Peyer's patch (tissue), 4 donors: ENCODE data around the gene SPART. TPM values are rescaled to one million over a fixed set of nuclear protein-coding genes. Genes with fewer than 3 reads are reported as not detected.

Experiments used
- DNase-seq, 3 donors: peaks; one replicate each; pipeline ENCODE4 v3.0.0-alpha.2; 2017 to 2019
- H3K27ac ChIP-seq, 4 donors: fragments of 200-600 bp; sonication (generic); one replicate each; pipeline ENCODE4 v1.5.1; 2016 to 2019
- H3K27me3 ChIP-seq, 2 donors: fragments of 200-600 bp; sonication (generic); one replicate each; pipeline ENCODE4 v1.5.1; 2019
- H3K36me3 ChIP-seq, 3 donors: fragments of 200-600 bp; sonication (generic); one replicate each; pipeline ENCODE4 v1.5.1; 2016 to 2019
- H3K4me1 ChIP-seq, 4 donors: fragments of 200-600 bp; sonication (generic); one replicate each; pipeline ENCODE4 v1.5.1; 2016 to 2019
- H3K4me3 ChIP-seq, 4 donors: fragments of 200-600 bp; sonication (generic); 1 replicate in 3 of 4; 2 replicates in 1 of 4; pipeline ENCODE4 v1.5.1; 2016 to 2019; ENCODE audit warnings: mild to moderate bottlenecking in 1 of 4
- H3K9me3 ChIP-seq, 4 donors: fragments of 200-600 bp; sonication (generic); one replicate each; pipeline ENCODE4 v1.5.1; 2016 to 2019; ENCODE audit warnings: mild to moderate bottlenecking in 1 of 4
- CTCF ChIP-seq, 6 experiments: fragments of 450-650 bp in 4 of 6; fragments of 200-600 bp in 2 of 6; sonication (generic) in 1 of 6; IDR thresholded peaks; one replicate each; pipeline ENCODE4 v1.5.1; 2017 to 2019; ENCODE audit warnings: antibody characterized with exemption in 6 of 6, mild to moderate bottlenecking in 3 of 6, moderate library complexity in 1 of 6
- POLR2A ChIP-seq, 2 donors: fragments of 450-650 bp; IDR thresholded peaks; one replicate each; pipeline ENCODE4 v1.5.1; 2017; ENCODE audit warnings: antibody characterized with exemption in 2 of 2, mild to moderate bottlenecking in 2 of 2, moderate library complexity in 2 of 2
- total RNA-seq, 4 donors: library from RNA; depleted of rRNA; stranded (reverse); fragments of >200 nt; gene quantifications; one replicate each; pipeline ENCODE4 v1.1.0, GENCODE V29; 2016

The SPART gene
- total RNA-seq, 4 donors from 2014 or later = 6.8 to 34.7 (median 14.5) TPM

- Histone ChIP-seq H3K4me3 (no peak overlapping the region), H3K27me3 (no peaks in the 10 kb centered on the region), H3K27ac (no peak overlapping the region), H3K4me1 (no peaks in the 10 kb centered on the region), H3K36me3 (no peaks in the 10 kb centered on the region), H3K9me3 (no peaks in the 10 kb centered on the region)
- no peak for DNase-seq
- TF ChIP-seq POLR2A (IDR thresholded peaks at IDR 0.05) (no peak), CTCF (IDR thresholded peaks at IDR 0.05) (no peak)
Measured at GRCh38 chr13:36288794-36289391, 57.3 kb downstream of the SPART start.

DNA sequence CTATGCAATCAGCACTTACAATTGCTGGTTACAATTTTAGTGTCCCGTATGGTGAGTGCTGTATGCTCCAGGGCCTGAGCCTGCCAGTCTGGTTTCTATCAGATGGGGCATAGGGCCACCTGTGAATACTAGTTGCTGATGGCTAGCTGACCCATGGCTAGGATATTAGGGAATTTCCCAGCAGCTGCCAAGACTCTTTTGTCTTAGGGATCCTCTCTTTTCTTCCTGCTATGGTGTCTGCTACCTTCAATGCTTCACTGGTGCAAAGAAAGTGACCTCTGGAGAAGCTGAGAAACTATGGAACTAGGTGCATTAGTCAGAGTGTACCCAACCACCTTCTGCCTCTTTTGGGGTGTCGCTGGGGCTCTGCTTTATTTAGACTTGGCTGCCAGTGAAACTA lies 60.2 kb downstream of the SPART start:
- Histone ChIP-seq H3K4me3 (no peak overlapping the region), H3K4me1 (no peaks in the 10 kb centered on the region), H3K27ac (no peak overlapping the region), H3K9me3 (no peaks in the 10 kb centered on the region), H3K27me3 (no peaks in the 10 kb centered on the region), H3K36me3 (no peaks in the 10 kb centered on the region)
- TF ChIP-seq POLR2A (IDR thresholded peaks at IDR 0.05) (no peak), CTCF (IDR thresholded peaks at IDR 0.05) (no peak)
- no peak for DNase-seq

- TF ChIP-seq CTCF (IDR thresholded peaks at IDR 0.05) = peak in 5 of 6 experiments; percentile 37 to 69 (median 61)
- no peak for TF ChIP-seq POLR2A (IDR thresholded peaks at IDR 0.05)
- no peaks in the 10 kb centered on the region for H3K27me3 ChIP-seq
- DNase-seq = no peak
Measured at GRCh38 chr13:36282821-36283432, 63.3 kb downstream of the SPART start.

DNA sequence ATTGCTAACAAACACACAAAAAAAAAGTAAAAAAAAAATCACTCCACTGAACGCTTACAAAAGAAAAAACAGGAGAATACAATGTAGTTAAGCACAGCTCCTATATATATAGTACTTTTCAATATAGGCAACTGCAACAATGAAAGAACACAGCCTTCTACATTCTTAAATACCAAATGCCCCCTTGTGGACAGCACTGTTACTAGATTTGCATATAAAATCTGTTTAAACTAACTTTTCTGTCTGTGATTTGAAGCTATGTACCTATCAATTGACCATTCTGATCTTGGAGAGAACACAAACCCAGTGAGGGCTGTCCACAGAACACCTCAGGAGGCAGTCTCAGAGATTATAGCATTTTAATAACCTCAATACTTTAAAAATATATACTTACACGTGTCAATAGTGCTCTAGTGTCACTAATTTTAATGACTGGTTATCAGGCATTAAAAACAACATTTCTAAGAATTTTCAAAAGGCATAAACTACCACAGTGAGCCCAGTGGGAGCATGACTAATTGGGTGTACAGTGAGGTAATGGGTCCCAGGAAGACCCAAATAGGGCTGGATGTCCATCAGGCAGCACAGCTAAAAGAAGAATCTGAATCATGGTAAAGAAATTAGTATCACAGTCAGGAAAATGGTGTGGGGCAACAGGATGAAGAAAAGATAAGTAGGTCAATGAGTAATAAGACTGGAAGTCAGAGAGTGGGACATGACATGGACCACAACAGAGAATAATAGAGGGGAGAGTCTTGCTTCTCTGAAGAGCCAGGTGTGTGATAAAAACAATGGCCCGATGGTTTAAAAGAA lies 70.8 kb downstream of the SPART start:
- peak; percentile 10 to 43 (median 36) for TF ChIP-seq CTCF (IDR thresholded peaks at IDR 0.05)
- TF ChIP-seq POLR2A (IDR thresholded peaks at IDR 0.05) = no peak
- DNase-seq = no peak
- H3K4me3 ChIP-seq = no peak overlapping the region

More at GRCh38 chr13:36282821-36283432, 63.3 kb downstream of the SPART start:
- Histone ChIP-seq H3K9me3 (no peaks in the 10 kb centered on the region), H3K4me1 (no peaks in the 10 kb centered on the region), H3K36me3 (no peaks in the 10 kb centered on the region), H3K4me3 (no peak overlapping the region), H3K27ac (no peak overlapping the region)

DNA sequence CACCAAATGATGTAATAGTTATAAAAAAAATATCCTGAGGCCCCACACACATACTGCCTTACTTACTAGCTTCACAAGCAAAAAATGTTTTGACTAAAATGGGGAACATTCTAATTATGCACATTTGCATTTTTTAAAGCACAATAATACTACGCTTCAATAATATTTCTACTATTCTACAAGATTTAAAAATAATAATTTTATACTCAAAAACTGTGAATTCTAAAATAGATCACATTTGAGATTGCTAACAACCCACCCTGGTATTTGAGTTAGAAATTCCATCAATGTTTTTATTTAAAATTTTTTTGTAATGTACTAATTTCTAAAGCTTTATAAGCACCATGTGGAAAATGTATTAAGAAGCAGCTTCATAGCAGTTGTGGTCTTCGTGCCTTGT lies 72.8 kb downstream of the SPART start:
- H3K27me3 ChIP-seq = no peaks in the 10 kb centered on the region
- H3K4me3 ChIP-seq = no peak overlapping the region
- no peaks in the 10 kb centered on the region for H3K36me3 ChIP-seq
- H3K4me1 ChIP-seq = no peaks in the 10 kb centered on the region
- no peak overlapping the region for H3K27ac ChIP-seq
- H3K9me3 ChIP-seq = no peaks in the 10 kb centered on the region
- no peak for DNase-seq
- TF ChIP-seq CTCF (IDR thresholded peaks at IDR 0.05) (no peak), POLR2A (IDR thresholded peaks at IDR 0.05) (no peak)

More for the DNA sequence above, 70.8 kb downstream of the SPART start:
- H3K9me3 ChIP-seq = no peaks in the 10 kb centered on the region
- H3K27ac ChIP-seq = no peak overlapping the region
- no peaks in the 10 kb centered on the region for H3K27me3 ChIP-seq
- no peaks in the 10 kb centered on the region for H3K4me1 ChIP-seq
- no peaks in the 10 kb centered on the region for H3K36me3 ChIP-seq
